ENCODE data around the gene RTP3.

The RTP3 gene

DNA sequence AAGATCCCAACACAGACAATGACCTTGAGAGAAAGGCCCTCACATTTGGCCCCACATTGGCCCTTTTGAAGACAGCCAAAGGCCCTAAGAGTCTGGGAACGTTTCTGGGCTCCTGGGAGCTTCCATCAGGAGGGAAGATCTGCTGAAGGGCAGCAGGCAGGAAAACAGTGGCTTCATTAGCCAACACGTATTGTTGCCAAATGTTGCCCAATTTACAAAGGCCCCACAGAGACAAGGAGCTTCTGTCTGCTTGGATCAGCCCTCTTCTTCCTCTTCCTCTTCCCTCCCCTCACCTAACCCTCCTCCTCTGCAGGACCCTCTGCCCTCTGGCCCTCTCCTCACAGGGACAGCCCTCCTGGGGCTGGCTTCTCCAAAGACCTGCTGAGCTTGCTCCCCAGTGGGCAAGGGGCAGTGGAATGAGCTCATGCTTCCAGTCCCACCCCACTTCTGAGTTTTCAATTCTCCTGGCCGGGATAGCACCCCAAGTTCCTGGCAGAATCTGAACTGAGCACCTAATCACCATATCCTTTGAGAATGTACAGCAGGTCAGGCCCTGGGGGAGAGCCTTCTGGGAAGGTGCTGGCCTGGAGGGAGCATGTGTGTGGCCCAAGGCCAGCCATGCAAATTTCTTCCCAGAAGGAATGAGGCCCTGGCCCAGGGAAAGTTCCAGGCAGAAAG, 28.0 kb upstream of the RTP3 start:
- no peak overlapping the region for H3K27ac ChIP-seq
- TF ChIP-seq ZFX (IDR thresholded peaks at IDR 0.05) = no peak
- TF ChIP-seq, protein P1, sequence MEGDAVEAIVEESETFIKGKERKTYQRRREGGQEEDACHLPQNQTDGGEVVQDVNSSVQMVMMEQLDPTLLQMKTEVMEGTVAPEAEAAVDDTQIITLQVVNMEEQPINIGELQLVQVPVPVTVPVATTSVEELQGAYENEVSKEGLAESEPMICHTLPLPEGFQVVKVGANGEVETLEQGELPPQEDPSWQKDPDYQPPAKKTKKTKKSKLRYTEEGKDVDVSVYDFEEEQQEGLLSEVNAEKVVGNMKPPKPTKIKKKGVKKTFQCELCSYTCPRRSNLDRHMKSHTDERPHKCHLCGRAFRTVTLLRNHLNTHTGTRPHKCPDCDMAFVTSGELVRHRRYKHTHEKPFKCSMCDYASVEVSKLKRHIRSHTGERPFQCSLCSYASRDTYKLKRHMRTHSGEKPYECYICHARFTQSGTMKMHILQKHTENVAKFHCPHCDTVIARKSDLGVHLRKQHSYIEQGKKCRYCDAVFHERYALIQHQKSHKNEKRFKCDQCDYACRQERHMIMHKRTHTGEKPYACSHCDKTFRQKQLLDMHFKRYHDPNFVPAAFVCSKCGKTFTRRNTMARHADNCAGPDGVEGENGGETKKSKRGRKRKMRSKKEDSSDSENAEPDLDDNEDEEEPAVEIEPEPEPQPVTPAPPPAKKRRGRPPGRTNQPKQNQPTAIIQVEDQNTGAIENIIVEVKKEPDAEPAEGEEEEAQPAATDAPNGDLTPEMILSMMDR (conservative IDR thresholded peaks at IDR 0.05) = no peak

- no peak for TF ChIP-seq ZFX (IDR thresholded peaks at IDR 0.05)
- TF ChIP-seq, protein P1 (conservative IDR thresholded peaks at IDR 0.05) = no peak
- no peak overlapping the region for H3K27ac ChIP-seq
Measured at GRCh38 chr3:46470831-46471230, 26.9 kb upstream of the RTP3 start.

GRCh38 chr3:46471371-46471914, 26.3 kb upstream of the RTP3 start:
- H3K27ac ChIP-seq = no peak overlapping the region
- TF ChIP-seq ZFX (IDR thresholded peaks at IDR 0.05) = no peak

- no peak for TF ChIP-seq ZFX (IDR thresholded peaks at IDR 0.05)
- TF ChIP-seq, protein P1 (conservative IDR thresholded peaks at IDR 0.05) = no peak
- no peak overlapping the region for H3K27ac ChIP-seq
Measured at GRCh38 chr3:46472736-46473135, 25.0 kb upstream of the RTP3 start.

DNA sequence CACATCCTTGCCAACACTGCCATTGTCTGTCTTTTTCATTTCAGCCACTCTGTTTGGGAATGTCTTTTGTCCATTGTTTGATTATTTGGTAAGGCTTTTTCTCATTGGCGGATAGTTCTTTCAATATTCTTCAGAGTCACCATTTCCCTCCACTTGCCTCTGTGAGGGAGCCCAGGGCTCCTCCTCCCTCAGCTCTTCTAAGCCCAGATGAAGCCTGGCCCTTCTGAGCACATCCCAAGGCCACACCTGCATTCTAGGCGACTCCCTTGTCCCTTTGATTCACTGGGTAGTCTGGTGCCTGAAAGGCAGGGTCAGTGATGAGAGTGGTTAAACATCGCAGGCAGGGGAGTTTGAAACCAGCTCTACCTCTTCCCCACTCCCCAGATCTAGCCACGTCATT, 20.6 kb upstream of the RTP3 start:
- no peak overlapping the region for H3K27ac ChIP-seq

DNA sequence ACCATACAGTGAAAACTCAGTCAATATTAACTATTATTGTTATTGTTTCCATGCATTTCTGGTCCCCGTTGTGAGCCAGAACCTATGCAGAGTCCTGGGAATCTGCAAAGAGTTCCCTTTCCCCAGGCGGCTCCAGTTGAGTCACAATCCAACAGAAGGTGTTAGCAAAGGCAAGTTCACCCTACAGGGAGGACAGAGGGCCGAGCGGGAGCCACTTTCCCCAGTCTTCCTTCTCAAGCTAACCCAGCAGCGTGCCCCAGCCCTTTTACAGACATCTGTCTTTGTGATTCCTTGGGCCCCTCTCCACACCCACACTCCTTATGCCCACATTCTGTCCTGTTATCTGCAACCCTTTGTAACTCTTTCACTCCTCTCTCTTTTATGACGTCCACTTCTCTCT, 20.0 kb upstream of the RTP3 start:
- TF ChIP-seq, protein P1 (conservative IDR thresholded peaks at IDR 0.05) = no peak
- no peak for TF ChIP-seq ZFX (IDR thresholded peaks at IDR 0.05)
- H3K27ac ChIP-seq = no peak overlapping the region

More for the DNA sequence above, 20.6 kb upstream of the RTP3 start:
- TF ChIP-seq ZFX (IDR thresholded peaks at IDR 0.05) = no peak
- TF ChIP-seq, protein P1 (conservative IDR thresholded peaks at IDR 0.05) = no peak

DNA sequence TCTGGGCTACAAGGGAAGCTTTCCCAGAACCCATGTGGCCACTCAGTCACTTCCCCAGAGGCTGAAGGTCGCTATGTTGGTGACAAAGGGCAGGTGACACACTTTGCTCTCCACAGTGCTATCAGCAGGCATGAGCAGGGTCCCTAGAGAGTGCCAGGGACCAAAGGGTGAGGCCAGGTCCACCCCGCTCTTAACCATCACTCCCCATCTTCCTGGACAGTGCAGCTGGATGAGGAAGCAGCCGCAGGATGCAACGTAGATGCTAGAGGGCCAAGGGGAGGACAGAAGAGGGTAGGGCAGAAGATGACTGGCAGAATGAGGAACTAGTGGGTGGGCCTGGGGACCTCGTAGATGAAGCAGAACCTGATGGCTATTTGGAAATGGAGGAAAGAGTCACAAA, 19.4 kb upstream of the RTP3 start:
- H3K27ac ChIP-seq = no peak overlapping the region
- TF ChIP-seq, protein P1 (conservative IDR thresholded peaks at IDR 0.05) = no peak
- no peak for TF ChIP-seq ZFX (IDR thresholded peaks at IDR 0.05)

- no peak overlapping the region for H3K27ac ChIP-seq
Measured at GRCh38 chr3:46479021-46479420, 18.8 kb upstream of the RTP3 start.

More at GRCh38 chr3:46479021-46479420, 18.8 kb upstream of the RTP3 start:
- no peak for TF ChIP-seq ZFX (IDR thresholded peaks at IDR 0.05)
- TF ChIP-seq, protein P1 (conservative IDR thresholded peaks at IDR 0.05) = no peak

All from C4-2B (cell line).